Jurkat, Clone E6-1 (cell line): ENCODE measurements around the gene CHMP4A.
"Not testable (repeated sequence)": the region's sequence is repeated elsewhere in the genome, so short reads cannot be mapped to it uniquely, and the experiment has no call there.

ENCODE experiments used
- DNase-seq: peaks from one replicate; pipeline ENCODE4 v3.0.0-alpha.2; 2011; ENCODE audit warnings: low read depth, low spot score
- H3K4me3 ChIP-seq: 2 replicates; pipeline ENCODE4 v1.5.1; 2011; ENCODE audit warnings: mild to moderate bottlenecking, low read length, control low read depth, moderate library complexity

Gene CHMP4A

GRCh38 chr14:24232121-24232644, 18.9 kb upstream of the CHMP4A start, which contains the start of gene NEDD8:
TSS of gene NEDD8 (minus strand) at chr14:24232367. CDS start at chr14:24232267, 100 bp downstream.
- peak; percentile 90 for DNase-seq
- H3K4me3 ChIP-seq: peak within 1 kb of the TSS; percentile 87

DNA sequence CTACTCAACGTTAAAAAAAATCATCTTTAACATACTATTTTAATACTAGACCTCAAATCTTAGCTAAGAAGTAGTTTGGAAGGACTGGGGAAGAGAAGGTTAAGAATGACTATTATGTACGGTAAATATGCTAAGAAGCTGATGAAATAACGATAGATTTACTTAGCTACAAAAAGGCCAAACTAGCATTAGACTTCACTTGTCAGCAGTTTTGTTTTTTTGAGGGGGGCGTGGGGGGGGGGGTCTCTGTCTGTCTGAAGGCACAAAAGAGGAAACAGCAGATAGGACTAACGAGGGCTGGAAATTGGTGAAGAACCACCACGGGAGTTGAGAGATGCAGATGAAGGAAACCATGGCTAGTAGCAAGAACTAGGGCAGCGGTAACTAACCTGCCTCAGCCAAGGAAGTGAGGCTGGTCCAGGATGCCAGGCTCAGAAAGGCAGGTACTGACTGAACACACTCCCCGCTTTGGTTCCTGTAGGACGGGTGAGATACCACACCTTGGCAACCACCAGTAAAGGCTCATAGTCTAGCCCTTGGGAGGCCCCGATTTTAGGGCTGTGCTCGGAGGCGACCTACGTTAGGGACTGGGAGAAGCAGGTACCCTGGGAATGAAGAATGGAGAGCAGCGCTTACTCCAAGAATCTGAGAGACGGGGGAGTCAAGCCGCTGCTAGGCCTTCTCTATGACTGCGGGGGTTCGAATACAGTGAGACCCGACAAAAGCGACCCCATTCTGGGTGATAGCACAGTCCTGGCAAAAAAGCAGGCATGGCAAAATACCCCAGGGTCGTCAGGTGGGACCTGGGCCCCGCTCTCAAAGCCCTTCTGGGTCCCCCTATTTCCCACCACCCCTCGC, 18.2 kb upstream of the CHMP4A start:
- peak overlapping the region; percentile 87 for H3K4me3 ChIP-seq
- DNase-seq: no peak

DNA sequence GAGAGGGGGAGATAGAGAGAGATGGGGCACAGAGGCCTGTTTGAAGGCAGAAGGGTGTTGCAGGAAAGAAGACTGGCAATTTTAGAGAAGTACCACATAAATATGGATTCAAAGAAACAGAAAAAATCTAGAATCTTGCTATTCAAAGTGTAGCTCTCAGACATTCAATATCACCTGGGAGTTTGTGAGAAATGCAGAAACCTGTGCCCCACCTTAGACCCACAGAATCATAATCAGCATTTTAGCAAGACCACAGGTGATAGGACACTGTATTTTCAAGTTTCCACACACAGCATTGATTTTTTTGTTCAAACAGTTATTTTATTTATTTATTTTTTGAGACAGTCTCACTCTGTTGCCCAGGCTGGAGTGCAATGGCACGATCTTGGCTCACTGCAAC, 15.6 kb upstream of the CHMP4A start:
- no peak for DNase-seq
- H3K4me3 ChIP-seq: no peak overlapping the region

DNA sequence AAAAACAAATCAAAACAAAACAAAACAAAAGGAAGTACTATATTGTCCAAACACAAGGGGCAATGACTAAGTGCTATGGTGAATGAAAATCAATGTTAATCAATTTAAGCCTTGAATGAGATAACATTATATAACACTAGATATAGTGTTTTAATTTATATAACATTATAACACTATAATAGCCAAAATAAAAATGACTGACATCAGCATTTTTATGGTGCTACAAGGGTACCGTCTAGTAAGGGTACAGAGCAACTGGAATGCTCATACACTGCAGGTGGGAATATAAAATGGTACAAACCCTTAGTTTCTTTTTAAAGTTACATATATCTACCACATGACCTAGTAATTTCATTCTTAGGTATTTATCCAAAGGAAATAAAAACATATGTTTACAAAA, 13.2 kb upstream of the CHMP4A start:
- DNase-seq: no peak
- H3K4me3 ChIP-seq: no peak overlapping the region

GRCh38 chr14:24224618-24225071, 11.4 kb upstream of the CHMP4A start:
- no peak overlapping the region for H3K4me3 ChIP-seq
- DNase-seq: no peak

GRCh38 chr14:24222987-24223386, 9.7 kb upstream of the CHMP4A start:
- H3K4me3 ChIP-seq: not testable (repeated sequence)

DNA sequence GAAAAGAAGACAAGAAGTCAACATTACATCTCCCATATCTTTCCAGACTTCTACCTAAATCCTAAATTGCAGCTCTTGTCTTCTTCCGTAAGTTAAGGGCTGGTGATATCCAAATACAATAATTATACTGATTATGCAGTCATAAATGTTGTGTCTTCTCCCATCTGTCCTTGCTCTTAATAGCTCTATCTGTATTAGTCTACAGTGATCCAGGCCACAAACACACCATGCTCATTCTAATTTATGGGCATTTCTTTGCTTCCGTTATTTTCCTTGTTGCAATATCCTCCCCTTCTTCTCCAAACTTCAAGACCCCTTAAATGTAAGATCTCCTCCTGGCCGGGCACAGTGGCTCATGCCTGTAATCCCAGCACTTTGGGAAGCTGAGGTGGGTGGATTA, 6.2 kb upstream of the CHMP4A start:
- H3K4me3 ChIP-seq: no peak overlapping the region
- no peak for DNase-seq

More at GRCh38 chr14:24222987-24223386, 9.7 kb upstream of the CHMP4A start:
- DNase-seq: not testable (repeated sequence)

DNA sequence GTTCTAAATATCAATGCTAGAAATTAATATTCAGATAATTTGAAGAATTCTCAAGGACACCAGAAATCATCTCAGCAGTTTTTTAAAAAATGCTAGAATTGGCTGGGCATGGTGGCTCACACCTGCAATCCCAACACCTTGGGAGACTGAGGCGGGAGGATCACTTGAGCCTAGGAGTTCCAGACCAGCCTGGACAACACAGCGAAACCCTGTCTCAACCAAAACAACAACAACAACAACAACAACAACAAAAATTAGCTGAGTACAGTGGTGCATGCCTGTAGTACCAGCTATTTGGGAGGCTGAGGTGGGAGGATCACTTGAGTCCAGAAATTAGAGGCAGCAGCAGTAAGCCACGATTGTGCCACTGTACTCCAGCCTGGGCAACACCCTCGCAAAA, 5.8 kb upstream of the CHMP4A start:
- DNase-seq: no peak

GRCh38 chr14:24216876-24217275, 3.6 kb upstream of the CHMP4A start:
- H3K4me3 ChIP-seq, DNase-seq: not testable (repeated sequence)

More for the DNA sequence above, 5.8 kb upstream of the CHMP4A start:
- H3K4me3 ChIP-seq: no peak overlapping the region

DNA sequence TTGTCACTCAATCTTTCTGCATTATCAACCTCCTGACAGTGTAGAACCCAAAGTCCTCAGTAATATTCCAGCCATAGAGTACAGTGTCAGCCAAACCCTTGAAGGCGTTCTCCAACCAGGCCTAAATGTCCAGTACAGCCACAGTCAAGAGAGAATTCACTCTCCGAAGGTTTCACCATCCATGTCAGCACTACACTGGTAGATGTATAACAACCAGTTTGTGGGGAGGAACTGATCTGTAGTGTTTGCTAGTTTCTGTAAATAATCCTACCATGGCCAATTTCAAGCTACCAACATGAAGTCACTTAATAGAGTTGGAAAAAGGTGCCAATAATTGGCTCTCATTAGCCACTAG, 3.0 kb upstream of the CHMP4A start:
- peak overlapping the region; percentile 95 for H3K4me3 ChIP-seq
- no peak for DNase-seq

DNA sequence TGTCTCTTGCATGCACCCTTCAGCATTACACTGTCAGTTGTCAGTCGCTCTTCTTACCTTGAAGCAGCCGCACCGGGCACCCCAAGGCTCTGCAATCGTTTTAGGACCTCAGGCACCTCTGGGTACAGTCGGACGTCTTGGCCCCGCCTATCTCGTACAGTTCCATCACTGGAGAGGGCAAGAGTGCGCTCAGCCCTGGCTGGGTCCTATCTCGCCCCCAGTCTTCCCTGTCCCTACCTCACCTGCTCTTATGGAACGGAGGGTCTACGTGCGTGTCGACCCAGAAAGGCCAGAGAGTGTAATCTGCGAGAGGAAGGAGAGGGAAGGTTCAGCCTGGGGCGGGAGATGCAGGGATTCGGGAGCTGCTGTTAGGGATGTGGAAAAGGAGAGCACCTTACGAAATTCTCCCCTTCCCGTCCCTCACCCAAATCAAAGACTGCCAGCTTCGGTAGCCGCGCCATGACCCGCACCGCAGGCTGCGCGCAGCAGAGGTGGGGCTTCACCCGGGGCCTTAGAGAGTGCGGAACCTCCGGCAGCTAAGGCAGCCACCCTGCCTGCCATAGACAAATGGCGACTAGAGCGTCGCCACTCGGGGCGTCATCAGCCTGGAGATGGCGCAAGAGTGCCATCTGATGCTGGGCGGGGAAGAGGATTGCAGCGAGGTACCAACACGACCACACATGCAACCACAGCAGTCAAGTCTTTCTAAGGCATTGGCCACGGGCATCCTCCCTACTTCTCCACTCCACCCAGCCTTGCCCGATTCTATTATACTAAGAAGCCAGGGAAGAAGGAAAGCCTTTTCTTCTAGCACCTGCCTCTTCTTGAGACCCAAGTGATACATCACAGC, 2.4 kb upstream of the CHMP4A start, which contains the start of gene MDP1:
Gene MDP1, minus strand, starts transcription at position 572 of the 850 bp plus-strand sequence. Its CDS starts 111 bp downstream, at position 461.
- DNase-seq: peak; percentile 94
- peak within 1 kb of the TSS; percentile 95 for H3K4me3 ChIP-seq

GRCh38 chr14:24213866-24214662, 776 bp upstream of the CHMP4A start:
- no peak for DNase-seq
- peak overlapping the region; percentile 85 for H3K4me3 ChIP-seq

GRCh38 chr14:24211311-24211710, 2.0 kb downstream of the CHMP4A start:
- H3K4me3 ChIP-seq: no peak overlapping the region
- no peak for DNase-seq

DNA sequence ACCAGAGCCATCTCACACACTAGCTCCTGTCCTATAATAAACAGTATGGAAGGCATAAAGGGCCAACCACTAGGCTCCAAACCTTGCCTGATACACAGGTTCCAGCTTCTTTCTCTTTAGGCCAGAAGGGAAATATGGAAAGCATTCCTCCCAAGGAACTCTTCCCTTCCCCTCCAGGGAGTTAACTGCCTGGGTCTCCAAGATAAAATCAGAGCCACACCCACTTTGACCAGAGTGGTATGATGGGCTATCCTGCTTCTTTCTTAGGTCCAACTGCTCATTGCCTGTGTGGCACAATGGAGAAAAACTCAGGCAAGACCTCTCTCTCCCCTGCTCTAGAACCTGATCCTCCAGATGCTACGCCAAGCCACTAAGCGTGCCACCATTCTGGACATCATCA, 5.7 kb downstream of the CHMP4A start:
- DNase-seq: no peak

DNA sequence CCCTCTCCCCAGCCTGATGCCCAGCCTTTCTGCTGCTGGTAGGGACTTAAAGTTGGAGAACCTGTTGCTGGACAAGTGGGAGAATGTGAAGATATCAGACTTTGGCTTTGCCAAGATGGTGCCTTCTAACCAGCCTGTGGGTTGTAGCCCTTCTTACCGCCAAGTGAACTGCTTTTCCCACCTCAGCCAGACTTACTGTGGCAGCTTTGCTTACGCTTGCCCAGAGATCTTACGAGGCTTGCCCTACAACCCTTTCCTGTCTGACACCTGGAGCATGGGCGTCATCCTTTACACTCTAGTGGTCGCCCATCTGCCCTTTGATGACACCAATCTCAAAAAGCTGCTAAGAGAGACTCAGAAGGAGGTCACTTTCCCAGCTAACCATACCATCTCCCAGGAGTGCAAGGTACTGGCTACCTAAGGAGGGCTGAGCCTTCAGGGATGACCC, 6.2 kb downstream of the CHMP4A start:
- H3K4me3 ChIP-seq: no peak overlapping the region
- peak; percentile 37 for DNase-seq

More for the DNA sequence above, 5.7 kb downstream of the CHMP4A start:
- H3K4me3 ChIP-seq: no peak overlapping the region

- no peak for DNase-seq
- H3K4me3 ChIP-seq: no peak overlapping the region
Measured at GRCh38 chr14:24206260-24207103, 6.8 kb downstream of the CHMP4A start.

- DNase-seq: no peak
- H3K4me3 ChIP-seq: no peak overlapping the region
Measured at GRCh38 chr14:24204163-24205146, 8.8 kb downstream of the CHMP4A start.
